ENCODE data around the gene BCORL1.

DNA sequence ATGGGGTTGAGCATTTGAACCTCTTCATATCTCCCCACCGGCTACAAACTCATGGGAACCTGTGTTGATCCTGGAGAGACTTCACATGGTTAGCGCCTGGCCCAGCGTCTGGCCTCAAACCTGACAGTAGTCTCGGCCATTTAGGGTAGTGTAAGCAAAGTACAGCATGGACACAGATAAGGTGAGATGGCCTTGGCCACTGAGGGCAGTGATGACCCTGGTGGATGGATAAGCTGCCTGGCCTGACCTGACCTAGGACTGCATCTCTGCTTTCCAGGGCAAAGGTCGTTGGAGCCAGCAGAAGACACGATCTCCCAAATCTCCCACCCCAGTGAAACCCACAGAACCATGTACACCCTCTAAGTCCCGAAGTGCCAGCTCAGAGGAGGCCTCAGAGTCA lies 51.7 kb downstream of the BCORL1 start:
- TF ChIP-seq EZH2 (IDR thresholded peaks at IDR 0.05; ENCODE audit: borderline replicate concordance, insufficient read depth, low read depth, low read length, poor library complexity, severe bottlenecking): no peak
- TF ChIP-seq, protein P1, sequence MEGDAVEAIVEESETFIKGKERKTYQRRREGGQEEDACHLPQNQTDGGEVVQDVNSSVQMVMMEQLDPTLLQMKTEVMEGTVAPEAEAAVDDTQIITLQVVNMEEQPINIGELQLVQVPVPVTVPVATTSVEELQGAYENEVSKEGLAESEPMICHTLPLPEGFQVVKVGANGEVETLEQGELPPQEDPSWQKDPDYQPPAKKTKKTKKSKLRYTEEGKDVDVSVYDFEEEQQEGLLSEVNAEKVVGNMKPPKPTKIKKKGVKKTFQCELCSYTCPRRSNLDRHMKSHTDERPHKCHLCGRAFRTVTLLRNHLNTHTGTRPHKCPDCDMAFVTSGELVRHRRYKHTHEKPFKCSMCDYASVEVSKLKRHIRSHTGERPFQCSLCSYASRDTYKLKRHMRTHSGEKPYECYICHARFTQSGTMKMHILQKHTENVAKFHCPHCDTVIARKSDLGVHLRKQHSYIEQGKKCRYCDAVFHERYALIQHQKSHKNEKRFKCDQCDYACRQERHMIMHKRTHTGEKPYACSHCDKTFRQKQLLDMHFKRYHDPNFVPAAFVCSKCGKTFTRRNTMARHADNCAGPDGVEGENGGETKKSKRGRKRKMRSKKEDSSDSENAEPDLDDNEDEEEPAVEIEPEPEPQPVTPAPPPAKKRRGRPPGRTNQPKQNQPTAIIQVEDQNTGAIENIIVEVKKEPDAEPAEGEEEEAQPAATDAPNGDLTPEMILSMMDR (IDR thresholded peaks at IDR 0.05): no peak

All from B cell (primary cell).